GM19328 (cell line): ENCODE data around the gene HYAL4.
"Not testable (repeated sequence)": the region's sequence is repeated elsewhere in the genome, so short reads cannot be mapped to it uniquely, and the experiment has no call there.

ENCODE experiments used
- ATAC-seq: cut with Tn5 transposase; IDR thresholded peaks from one replicate; pipeline ENCODE4 v1.9.1; 2021; ENCODE audit warnings: mild to moderate bottlenecking, moderate library complexity; ENCODE audit not compliant: unreplicated experiment

HYAL4 gene

DNA sequence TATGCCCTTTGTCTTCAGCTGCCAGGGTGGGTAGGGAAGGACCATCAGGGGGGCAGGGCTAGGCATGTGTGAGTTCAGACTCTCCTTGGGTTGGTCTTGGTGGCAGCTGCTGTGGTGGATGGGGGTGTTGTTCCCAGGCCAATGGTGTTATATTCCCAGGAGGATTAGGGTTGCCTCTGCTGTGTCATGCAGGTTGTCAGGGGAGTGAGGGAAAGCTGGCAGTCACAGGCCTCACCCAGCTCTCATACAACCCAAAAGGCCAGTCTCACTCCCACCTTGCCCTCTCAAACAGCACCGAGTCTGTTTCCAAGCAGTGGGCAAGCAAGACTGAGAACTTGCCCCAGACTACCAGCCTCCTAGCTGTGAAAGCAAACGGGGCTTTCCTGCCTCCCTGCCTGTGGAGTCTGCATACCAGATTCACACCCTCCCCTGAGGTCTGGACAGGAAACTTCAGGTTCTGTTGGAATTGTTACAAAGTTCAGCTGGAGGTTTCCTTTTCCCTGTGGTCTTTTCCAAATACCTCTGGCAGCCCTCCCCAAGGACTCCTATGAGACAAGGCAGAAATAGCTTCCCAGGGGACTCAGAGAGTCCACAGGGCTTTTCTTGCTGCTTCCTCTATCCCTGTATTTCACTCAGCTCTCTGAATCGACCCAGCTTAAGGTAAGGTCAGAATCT is 1.4 kb downstream of the HYAL4 start:
- ATAC-seq: no peak

DNA sequence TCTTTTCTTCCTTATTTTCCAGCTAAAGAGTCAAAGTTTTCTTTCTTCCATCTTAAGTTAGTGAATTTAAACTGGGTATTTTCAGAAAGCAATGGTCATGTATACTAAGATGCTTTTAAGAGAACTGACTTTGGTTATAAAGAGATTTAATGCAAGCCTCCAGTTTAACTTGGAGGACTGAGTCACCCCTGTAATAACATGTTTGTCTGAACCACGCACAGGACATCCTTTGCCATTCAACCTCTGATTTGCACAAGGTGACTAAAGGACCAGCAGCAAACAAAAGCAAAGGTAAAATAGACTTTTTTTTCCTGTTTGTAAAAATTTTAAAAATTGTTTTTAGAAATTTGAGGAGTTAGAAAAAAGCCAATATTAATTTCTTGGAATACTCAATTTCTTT is 2.9 kb downstream of the HYAL4 start:
- no peak for ATAC-seq

DNA sequence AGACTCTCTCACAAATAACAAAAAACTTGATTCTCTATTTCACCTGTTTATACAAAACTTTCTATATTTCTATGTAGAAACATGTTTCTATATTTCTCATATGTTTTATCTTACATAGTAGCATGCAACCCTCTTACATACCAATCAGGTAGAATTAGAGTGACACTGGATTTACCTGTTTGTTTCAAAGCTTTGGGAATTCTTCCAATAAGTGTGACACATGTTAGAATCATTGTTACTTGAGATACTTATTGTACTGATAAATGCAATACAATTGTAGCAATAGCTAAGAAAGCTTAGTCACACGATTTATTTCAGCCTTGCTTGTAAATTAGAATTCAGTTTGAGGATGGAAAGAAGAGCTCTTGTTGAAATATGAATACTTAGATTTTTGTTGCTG is 4.9 kb downstream of the HYAL4 start:
- no peak for ATAC-seq

DNA sequence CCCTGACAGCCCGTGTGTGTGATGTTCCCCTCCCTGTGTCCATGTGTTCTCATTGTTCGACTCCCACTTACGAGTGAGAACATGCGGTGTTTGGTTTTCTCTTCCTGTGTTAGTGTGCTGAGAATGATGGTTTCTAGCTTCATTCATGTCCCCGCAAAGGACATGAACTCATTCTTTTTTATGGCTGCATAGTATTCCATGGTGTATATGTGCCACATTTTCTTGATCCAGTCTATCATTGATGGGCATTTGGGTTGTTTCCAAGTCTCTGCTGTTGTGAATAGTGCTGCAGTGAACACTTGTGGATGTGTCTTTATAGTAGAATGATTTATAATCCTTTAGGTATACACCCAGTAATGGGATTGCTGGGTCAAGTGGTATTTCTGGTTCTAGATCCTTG is 6.4 kb downstream of the HYAL4 start:
- ATAC-seq: not testable (repeated sequence)

DNA sequence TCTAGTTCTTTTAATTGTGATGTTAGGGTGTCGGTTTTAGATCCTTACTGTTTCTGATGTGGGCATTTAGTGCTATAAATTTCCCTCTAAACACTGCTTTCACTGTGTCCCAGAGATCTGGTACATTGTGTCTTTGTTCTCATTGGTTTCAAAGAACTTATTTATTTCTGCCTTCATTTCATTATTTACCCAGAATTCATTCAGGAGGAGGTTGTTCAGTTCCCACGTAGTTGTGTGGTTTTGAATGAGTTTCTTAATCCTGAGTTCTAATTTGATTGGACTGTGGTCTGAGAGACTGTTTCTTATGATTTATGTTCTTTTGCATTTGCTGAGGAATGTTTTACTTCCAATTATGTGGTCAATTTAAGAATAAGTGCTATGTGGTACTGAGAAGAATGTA is 9.3 kb downstream of the HYAL4 start:
- not testable (repeated sequence) for ATAC-seq

DNA sequence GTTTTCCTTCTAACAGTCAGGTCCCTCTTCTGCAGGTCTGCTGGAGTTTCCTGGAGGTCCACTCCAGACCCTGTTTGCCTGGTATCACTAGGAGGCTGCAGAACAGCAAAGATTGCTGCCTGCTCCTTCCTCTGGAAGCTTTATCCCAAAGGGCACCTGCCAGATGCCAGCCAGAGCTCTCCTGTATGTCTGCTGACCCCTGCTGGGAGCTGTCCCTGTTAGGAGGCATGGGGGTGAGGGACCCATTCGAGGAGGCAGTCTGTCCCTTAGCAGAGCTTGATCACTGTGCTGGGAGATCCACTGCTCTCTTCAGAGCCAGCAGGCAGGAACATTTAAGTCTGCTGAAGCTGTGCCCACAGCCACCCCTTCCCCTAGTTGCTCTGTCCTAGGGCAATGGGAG is 11.5 kb downstream of the HYAL4 start:
- ATAC-seq: not testable (repeated sequence)

DNA sequence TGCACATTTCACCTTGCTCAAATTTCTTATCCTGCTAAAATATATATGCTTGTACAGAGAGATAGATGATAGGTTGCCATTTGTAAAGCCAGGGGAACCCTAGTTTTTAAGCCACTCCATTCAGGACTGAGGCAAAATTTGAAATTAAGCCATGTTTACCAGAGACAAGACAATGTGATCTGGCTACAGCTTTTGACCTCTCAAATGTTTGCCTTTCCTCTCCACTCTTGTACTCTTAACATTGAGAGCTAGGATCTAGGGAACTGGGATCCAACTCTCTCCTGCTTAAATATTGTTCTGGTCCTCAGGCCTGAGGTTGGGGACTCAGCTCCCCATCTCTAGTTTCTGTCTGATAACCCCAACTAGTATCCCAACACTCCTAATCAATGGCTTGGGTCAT is 15.9 kb downstream of the HYAL4 start:
- ATAC-seq: no peak

DNA sequence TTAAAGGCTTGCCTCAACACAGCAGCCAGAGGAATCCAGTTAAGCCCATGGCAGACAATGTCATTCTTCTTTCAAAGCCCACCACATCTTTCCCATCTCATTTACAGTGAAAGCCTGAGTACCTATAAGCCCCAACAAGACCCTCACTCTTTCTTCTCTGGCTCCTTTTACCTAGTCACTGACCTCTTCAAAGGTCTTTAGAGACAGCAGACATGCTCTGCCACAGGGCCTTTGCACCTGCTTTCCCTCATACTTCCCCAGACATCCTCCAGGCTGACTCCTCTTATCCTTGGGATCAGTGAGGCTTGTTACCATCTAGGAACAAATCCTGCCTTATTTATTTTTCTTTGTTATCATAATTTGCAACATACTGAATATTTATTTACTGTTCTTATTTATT is 17.8 kb downstream of the HYAL4 start:
- ATAC-seq: no peak

DNA sequence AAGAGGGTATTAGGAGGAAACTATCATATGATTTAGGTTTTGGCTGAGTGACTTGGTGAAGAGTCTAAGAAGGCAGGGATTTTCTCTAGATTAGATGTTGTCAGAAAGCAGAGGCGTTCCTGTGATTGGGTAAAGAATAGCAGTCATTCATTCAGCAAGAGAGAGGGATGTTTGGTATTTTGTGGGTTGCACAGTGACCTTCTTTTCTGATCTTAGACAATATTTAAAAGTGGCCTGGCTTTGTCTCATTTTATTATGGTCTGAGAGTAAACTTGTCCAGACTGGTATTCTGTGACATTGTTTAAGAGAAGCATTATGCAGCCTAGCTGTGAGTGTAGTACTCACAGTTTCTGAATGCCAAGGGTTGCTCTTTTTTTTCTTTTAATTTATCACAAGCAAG is 18.5 kb downstream of the HYAL4 start:
- no peak for ATAC-seq

DNA sequence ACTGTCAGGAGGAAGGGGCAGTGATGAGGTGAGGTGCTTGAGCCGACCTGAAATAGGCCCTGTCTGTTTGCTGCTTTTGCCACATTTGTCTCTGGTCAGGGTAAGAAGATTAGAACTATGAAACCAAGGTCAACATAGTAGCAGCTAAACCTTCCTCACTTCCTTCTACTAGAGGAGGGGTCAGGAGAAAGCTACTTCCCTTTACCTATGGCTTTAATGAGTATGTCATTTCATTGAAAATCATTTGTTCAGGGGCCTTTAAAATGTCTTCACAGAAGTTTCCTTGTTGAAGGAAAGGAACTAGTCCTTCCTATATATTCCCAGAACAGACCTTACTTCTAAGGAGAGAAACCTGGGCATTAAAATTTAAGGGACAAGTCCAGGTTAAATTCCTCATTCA is 19.0 kb downstream of the HYAL4 start:
- no peak for ATAC-seq

DNA sequence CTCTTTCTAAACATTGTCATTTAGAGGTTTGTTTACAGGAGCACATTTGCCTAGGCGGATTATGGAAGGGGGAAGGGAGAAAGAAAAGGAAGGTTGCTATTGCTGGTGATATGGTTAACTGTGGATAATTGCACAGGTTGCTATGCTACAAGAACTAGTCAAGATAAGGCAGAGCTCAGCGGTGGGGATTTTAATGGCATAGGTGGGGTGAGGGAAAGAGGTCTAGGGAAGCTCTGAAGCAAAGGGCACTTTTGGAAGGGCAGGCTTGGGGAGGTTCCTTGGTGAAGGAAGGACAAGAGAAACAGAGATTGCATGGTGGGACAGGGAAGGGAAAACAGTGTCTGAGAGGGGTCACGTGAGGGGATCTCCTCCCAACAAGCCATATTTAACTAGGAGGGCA is 19.5 kb downstream of the HYAL4 start:
- ATAC-seq: no peak

DNA sequence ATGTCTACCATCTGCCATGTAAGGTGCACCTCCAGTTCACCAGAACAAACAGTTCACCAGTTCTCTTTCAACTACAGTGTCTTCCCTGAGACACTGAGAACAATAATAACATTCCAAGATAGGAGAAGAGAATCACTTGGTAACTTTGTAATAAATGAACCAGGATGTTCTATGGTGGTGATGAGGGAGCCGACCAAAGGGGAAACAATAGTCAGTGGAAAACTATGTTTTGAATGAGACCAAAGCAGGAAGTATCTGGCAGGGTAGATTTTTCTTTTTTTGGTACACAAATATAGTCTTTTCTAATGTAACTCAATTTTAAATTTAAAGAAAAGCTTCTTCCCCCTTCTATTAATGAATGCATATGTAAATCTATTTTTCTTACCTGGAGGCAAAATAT is 20.0 kb downstream of the HYAL4 start:
- ATAC-seq: no peak

DNA sequence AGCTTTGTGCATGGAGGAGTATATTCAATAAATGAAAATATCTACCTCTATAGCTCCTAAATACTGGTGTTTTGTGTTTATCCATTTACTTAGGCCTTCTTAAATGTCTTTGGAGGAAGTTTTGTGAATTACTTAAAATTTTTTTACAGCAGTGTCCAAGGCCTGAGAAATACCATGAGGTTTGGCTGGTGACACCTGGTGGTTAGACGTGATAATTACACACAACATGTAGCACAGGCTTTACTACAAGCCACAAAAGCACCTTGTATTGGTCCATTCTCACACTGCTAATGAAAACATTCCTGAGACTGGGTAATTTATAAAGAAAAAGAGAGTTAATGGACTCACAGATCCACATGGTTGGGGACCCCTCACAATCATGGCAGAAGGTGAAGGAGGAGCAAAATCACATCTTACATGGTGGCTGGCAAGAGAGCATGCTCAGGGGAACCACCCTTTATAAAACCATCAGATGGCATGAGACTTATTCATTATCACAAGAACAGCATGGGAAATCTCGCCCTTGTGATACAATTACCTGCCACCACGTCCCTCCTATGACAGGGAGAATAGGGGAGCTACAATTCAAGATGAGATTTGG is 20.6 kb downstream of the HYAL4 start:
- peak; percentile 77 for ATAC-seq

DNA sequence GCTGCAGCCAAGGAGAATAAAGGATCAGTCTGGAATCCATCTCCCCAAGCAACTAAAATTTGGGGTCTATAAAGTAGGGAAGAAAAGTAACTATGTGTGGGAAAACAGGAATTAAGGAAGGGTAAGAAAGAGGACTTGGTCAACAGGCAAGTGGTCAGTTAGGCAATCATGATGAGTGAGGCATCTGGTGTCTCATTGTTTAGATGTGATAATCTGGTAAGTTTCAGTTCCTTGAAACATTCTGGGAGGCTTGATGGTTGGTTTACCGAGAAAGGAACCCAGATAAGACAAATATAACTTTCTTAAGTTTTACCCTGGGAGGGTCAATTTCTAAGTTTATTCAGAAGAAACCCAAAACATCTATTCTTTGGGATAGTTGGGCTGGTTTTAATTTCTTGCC is 22.3 kb downstream of the HYAL4 start:
- no peak for ATAC-seq

DNA sequence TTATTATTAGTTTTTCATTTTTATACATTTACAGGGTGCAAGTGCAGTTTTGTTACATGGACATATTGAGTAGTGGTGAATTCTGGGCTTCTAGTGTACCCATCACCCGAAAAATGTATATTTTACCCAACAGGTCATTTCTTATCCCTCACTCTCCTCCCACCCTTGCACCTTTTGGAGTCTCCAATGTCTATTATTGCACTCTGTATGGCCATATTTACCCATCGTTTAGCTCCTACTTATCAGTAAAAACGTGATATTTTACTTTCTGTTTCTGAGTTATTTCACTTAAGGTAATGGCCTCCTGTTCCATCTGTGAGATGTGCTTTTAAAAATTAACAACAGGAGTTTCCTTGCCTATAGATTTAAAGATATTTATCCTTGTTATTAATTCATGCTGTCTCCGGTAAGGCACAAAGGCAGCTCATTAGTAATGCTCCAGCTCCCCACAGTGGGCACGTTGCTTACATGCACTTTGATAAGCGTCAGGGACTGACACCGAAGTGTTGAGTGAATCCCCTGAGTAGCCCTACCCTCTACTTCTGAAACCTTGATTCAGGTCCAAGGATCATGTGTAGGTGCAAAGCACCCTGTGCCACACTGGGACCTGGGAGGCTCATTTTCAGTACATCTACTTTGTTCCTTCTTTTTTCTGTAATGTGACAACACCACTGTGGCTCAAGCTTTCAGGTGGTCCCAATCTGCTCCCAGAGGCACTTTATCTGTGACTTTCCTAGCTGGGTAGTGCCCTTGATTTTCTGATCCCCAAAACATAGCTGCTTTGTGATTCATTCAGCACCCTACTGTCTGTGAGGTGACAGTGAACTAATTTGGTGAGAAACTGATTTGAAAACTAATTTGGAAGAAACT is 27.3 kb downstream of the HYAL4 start:
- ATAC-seq: peak; percentile 81

DNA sequence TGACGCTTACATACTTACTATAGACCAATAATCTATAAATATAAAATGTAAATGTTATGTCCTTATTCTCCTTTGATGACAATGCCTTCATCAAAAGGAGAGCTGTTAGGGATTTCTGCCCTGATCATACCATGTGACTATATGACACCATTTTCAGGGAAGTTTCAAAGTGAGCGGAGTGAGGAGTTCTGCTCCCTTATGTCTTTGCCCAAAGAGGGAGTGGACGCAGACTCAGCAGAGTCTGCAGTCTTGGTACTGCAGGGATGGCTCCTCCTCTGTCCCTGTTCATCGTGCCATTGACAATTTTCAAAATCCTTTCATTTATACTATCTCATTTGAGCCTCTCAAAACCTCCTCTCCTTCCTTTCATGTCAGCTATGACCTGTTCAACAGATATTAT is 27.9 kb downstream of the HYAL4 start:
- no peak for ATAC-seq

DNA sequence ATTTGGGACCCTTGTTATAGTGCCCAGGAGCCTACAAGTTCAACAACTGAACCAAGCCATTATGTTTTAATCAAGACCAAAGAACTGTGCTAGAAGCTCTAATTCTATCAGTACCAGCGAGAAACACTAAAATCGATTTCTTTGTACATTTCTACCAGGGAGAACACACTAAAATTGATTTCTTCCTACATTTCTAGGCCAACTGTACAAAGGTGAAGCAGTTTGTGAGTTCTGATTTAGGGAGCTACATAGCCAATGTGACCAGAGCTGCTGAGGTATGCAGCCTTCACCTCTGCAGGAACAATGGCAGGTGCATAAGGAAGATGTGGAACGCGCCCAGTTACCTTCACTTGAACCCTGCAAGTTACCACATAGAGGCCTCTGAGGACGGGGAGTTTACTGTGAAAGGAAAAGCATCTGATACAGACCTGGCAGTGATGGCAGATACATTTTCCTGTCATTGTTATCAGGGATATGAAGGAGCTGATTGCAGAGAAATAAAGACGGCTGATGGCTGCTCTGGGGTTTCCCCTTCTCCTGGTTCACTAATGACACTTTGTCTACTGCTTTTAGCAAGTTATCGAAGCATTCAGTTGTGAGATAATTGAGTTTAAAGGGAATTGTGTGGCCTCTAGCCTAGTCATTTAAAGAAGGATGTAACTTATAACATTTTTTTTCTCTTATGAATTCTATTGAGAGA is 31.7 kb downstream of the HYAL4 start:
- ATAC-seq: no peak

DNA sequence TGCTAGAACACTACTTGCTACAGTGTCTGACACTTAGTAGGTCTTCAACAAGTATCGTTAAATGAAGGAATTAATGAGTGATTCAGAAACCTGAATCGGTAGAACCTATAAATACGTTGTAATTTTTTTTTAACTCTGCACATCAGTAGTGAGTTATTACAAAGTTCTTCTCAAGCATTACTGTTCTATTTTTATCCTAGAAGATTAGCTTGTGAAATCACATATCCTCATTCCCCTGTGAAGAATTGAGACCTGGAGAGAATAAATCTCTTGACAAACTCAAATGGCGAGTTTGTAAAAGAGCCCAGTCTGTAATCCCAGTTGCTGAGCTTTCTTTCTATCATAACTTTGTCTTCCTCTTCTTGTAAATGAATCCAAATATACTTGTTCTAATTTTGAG is 34.7 kb downstream of the HYAL4 start:
- ATAC-seq: no peak

DNA sequence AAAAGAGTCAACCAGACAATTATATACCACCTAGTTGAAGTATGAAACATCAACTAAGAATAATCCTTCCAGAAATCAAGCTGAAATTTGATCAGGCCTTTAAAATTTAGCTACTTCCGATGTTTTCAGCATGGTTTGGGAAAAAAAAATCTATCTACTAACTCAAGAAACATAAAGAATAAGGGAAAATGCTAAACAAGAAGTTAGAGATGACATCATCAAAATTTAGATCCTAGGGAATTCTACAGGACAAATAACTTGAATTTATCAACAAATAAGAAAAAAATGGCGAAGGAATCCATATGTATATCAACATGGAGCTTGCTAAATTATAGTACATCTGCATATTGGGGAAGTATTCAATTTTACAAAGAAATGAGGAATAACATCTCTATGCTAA is 36.3 kb downstream of the HYAL4 start:
- ATAC-seq: no peak

DNA sequence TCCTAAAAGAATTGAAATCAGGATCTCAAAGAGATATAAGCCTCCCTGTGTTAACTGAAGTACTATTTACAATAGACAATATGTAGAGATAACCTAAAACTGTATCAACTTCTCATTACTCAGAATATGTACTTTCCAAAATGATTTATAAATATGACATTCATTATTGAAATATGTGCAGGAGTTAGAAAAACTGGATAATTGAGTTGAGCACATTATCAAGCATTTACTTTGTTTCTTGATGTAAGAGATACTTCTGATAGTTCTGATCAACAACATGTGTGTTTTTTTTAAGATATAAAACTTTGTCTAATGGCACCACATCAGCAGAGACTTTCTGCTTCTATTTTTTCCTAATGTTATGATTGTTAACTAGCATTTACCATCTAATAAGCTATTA is 38.2 kb downstream of the HYAL4 start:
- ATAC-seq: no peak

DNA sequence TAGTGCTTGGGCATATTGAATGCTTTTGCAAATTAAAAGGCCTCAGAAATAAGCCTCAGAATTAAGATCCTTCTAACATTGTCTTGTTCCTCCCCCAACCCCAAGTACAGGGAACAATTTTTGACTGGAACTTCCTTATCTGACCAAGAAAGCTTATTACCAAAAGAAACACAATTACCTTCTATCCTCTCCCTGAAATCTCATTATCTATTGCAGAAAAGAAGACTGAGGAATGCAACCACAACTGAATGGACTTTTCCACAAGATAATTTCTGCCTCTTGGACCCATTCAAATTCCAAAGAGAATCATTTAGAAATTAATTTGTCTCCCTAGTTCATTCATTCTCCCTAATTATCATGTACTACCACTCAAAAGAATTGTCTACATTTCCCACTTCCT is 43.2 kb downstream of the HYAL4 start:
- ATAC-seq: no peak

DNA sequence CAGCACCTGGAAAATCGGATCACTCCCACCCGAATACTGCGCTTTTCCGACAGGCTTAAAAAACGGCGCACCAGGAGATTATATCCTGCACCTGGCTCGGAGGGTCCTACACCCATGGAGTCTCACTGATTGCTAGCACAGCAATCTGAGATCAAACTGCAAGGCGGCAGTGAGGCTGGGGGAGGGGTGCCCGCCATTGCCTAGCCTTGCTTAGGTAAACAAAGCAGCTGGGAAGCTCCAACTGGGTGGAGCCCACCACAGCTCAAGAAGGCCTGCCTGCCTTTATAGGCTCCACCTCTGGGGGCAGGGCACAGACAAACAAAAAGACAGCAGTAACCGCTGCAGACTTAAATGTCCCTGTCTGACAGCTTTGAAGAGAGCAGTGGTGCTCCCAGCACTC is 49.8 kb downstream of the HYAL4 start:
- ATAC-seq: not testable (repeated sequence)
